OCI-LY3 (cell line): ENCODE results near the gene PALD1.

Experiments used
- CTCF ChIP-seq: fragments of 200-600, 300-600 bp; sonication (generic); IDR thresholded peaks from 2 replicates; pipeline ENCODE4 v1.5.1; 2014; ENCODE audit warnings: antibody characterized with exemption, low read length, low read depth
- EZH2phosphoT487 ChIP-seq: fragments of 200-600 bp; shearing (Covaris generic); IDR thresholded peaks from 2 replicates; pipeline ENCODE4 v1.6.1; 2018; ENCODE audit warnings: antibody characterized with exemption, mixed run types, low read depth

- no peak for TF ChIP-seq CTCF
- TF ChIP-seq EZH2phosphoT487: no peak
These were observed 104.5 kb downstream of the PALD1 start for GRCh38 chr10:70582793-70583668.
